Mesothelial cell of epicardium (in vitro differentiated cells): ENCODE results near the gene RERE. TPM values are rescaled to one million over a fixed set of nuclear protein-coding genes. Genes with fewer than 3 reads are reported as not detected.

ENCODE experiments used
- DNase-seq, 2 experiments: peaks; one replicate each; pipeline ENCODE4 v3.0.0; 2021; ENCODE audit warnings: low spot score in 2 of 2; ENCODE audit not compliant: unreplicated experiment in 2 of 2
- H3K27ac Mint-ChIP-seq: 2 replicates; pipeline ENCODE4 v1.8.0; 2021; ENCODE audit warnings: mixed read lengths
- H3K27me3 Mint-ChIP-seq: 2 replicates; pipeline ENCODE4 v1.8.0; 2021; ENCODE audit warnings: low read depth, mixed read lengths
- H3K36me3 Mint-ChIP-seq: 2 replicates; pipeline ENCODE4 v1.8.0; 2021; ENCODE audit warnings: mixed read lengths
- H3K4me1 Mint-ChIP-seq: 2 replicates; pipeline ENCODE4 v1.8.0; 2021; ENCODE audit warnings: mixed read lengths
- H3K4me3 Mint-ChIP-seq: 2 replicates; pipeline ENCODE4 v1.8.0; 2021; ENCODE audit warnings: mild to moderate bottlenecking, moderate library complexity, mixed read lengths
- H3K9me3 Mint-ChIP-seq: 2 replicates; pipeline ENCODE4 v1.8.0; 2021; ENCODE audit warnings: mixed read lengths
- CTCF ChIP-seq: fragments of 200-600 bp; sonication (generic); IDR thresholded peaks from one replicate; pipeline ENCODE4 v1.5.0; 2021; ENCODE audit warnings: antibody characterized with exemption; ENCODE audit not compliant: unreplicated experiment
- total RNA-seq: library from RNA; stranded (reverse); gene quantifications from 3 replicates; pipeline ENCODE4 v1.2.1, GENCODE V29; 2021

The RERE gene
- total RNA-seq, 1 donor from 2014 or later, result 187 TPM

- Mint-ChIP-seq H3K4me1 (peaks cover 35% of the 10 kb centered on the region), H3K9me3 (no peaks in the 10 kb centered on the region), H3K4me3 (no peak overlapping the region), H3K27me3 (no peaks in the 10 kb centered on the region), H3K27ac (peak overlapping the region; percentile 79), H3K36me3 (peaks cover 3% of the 10 kb centered on the region)
- TF ChIP-seq CTCF, result no peak
- no peak for DNase-seq
These were observed 299.6 kb downstream of the RERE start for GRCh38 chr1:8517661-8518489.

- Mint-ChIP-seq H3K9me3 (no peaks in the 10 kb centered on the region), H3K4me1 (peaks cover 31% of the 10 kb centered on the region), H3K36me3 (peaks cover 5% of the 10 kb centered on the region), H3K4me3 (no peak overlapping the region), H3K27me3 (no peaks in the 10 kb centered on the region), H3K27ac (peak overlapping the region; percentile 79)
- DNase-seq, result no peak
- TF ChIP-seq CTCF, result no peak
These were observed 300.5 kb downstream of the RERE start for GRCh38 chr1:8516793-8517556.

- no peaks in the 10 kb centered on the region for H3K27me3 Mint-ChIP-seq
- H3K36me3 Mint-ChIP-seq, result peaks cover 5% of the 10 kb centered on the region
- peak overlapping the region; percentile 79 for H3K27ac Mint-ChIP-seq
- no peak for DNase-seq
- no peak overlapping the region for H3K4me3 Mint-ChIP-seq
- H3K9me3 Mint-ChIP-seq, result no peaks in the 10 kb centered on the region
- no peak for TF ChIP-seq CTCF
- peaks cover 35% of the 10 kb centered on the region for H3K4me1 Mint-ChIP-seq
These were observed 301.1 kb downstream of the RERE start for GRCh38 chr1:8516278-8516777.

GRCh38 chr1:8512504-8512903, 304.9 kb downstream of the RERE start:
- no peaks in the 10 kb centered on the region for H3K9me3 Mint-ChIP-seq
- no peak for TF ChIP-seq CTCF
- no peak overlapping the region for H3K27ac Mint-ChIP-seq
- peaks cover 34% of the 10 kb centered on the region for H3K4me1 Mint-ChIP-seq
- H3K4me3 Mint-ChIP-seq, result no peak overlapping the region
- no peaks in the 10 kb centered on the region for H3K27me3 Mint-ChIP-seq
- peaks cover 5% of the 10 kb centered on the region for H3K36me3 Mint-ChIP-seq
- no peak for DNase-seq

- H3K36me3 Mint-ChIP-seq, result peaks cover 14% of the 10 kb centered on the region
- no peaks in the 10 kb centered on the region for H3K27me3 Mint-ChIP-seq
- H3K4me3 Mint-ChIP-seq, result peak overlapping the region; percentile 6
- H3K9me3 Mint-ChIP-seq, result no peaks in the 10 kb centered on the region
- peak in 1 of 2 experiments; percentile 48 for DNase-seq
- peaks cover 22% of the 10 kb centered on the region for H3K4me1 Mint-ChIP-seq
- peak overlapping the region; percentile 87 for H3K27ac Mint-ChIP-seq
- no peak for TF ChIP-seq CTCF
These were observed 307.2 kb downstream of the RERE start for GRCh38 chr1:8510041-8510823.
